DMS114 treated with DMSO at 0.1 percent for 48 hours (cell line): ENCODE results near the gene CFAP299.

Experiments used
- DNase-seq: peaks from one replicate; lab custom pipeline; 2025; ENCODE audit not compliant: unreplicated experiment; lab: John Stamatoyannopoulos, UW

The CFAP299 gene

DNA sequence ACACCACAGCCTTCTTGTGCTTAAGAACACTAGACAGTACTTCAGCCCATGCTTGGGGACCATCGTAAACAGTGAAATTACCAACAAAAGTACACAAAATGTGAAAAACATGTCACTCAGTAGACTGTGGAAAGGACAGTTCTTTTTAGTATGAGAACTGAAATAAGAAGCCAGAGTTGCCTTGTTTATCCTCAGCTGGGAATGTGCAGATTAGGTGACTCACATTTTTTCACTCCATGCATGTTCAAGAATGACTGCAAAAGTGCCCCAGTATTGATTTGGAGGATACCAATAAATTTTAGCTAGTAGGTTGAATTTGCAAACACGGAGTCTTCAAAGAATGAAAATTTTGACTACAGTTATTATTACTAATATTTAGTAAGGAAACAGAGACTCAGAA, 671.9 kb downstream of the CFAP299 start:
- DNase-seq: no peak
